Nephron (organoid): ENCODE data around the gene RBMS1.

Experiments
- H3K27ac Mint-ChIP-seq, 3 experiments: 2 replicates each; pipeline ENCODE4 v1.8.0; 2020; ENCODE audit warnings: mixed read lengths in 3 of 3, mild to moderate bottlenecking in 2 of 3, moderate library complexity in 1 of 3
- H3K27me3 Mint-ChIP-seq: 2 replicates; pipeline ENCODE4 v1.8.0; 2021; ENCODE audit warnings: low read depth, mild to moderate bottlenecking, moderate library complexity, mixed read lengths
- H3K36me3 Mint-ChIP-seq: 2 replicates; pipeline ENCODE4 v1.8.0; 2020; ENCODE audit warnings: low read depth, mixed read lengths
- H3K4me1 Mint-ChIP-seq: 2 replicates; pipeline ENCODE4 v1.8.0; 2020; ENCODE audit warnings: mixed read lengths
- H3K4me3 Mint-ChIP-seq, 3 experiments: 2 replicates each; pipeline ENCODE4 v1.8.0; 2020; ENCODE audit warnings: mild to moderate bottlenecking in 3 of 3, mixed read lengths in 3 of 3, moderate library complexity in 2 of 3
- H3K9me3 Mint-ChIP-seq: 2 replicates; pipeline ENCODE4 v1.8.0; 2020; ENCODE audit warnings: mixed read lengths
- TF ChIP-seq, protein P1 (sequence below), 3 experiments: fragments of 200-600 bp; sonication (generic); IDR thresholded peaks; one replicate each; pipeline ENCODE4 v1.5.0; 2021; ENCODE audit warnings: antibody characterized with exemption in 3 of 3; ENCODE audit not compliant: unreplicated experiment in 3 of 3

RBMS1 gene

DNA sequence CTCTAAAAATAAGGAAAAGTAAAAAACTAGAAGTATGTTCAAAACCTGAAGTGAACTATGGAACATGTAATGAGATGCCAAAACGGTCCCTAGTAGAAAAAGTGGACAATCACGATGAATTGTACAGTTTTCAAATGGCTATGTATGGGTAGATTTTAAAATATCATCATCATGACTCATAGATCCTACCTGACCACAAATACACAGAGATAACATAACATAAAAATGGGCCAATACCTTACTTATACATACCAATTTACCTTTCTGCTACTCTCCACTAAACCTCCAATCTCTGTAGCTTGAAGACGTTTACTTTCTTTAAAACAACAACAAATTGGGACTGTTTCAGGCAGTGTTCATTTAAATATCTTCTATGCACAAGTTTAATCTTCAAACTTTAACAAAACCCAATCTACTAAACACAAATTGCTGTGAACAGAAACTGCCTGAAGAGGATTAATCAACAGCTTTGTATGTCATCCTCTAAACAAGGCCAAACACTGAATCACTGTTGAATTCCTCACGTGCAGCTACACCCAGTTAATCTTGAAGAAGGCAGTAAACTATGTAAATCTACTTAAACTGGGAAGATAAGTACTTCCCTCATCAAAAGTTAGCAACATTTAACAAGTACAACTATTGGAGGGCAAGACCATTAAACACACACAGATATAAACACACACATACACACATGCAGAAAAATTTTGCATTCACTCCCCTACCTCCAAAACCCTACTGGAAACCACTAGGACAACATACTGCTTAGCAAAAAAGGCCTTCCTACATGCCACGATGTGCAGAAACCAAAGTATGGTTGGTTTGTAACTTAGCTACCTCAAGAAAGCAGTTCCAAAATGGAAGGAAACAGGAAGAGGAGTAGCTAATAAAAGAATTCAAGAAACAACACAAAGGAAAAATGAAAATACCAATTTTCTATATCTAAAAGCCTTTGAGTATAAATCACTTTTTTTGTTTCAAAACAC lies 90.3 kb downstream of the RBMS1 start:
- Mint-ChIP-seq H3K9me3 (no peaks in the 10 kb centered on the region), H3K4me3 (peak overlapping the region in 2 of 3 experiments; percentile 14 to 17), H3K36me3 (no peaks in the 10 kb centered on the region), H3K27ac (peak overlapping the region; percentile 39 to 63 (median 55)), H3K4me1 (peaks cover 61% of the 10 kb centered on the region), H3K27me3 (no peaks in the 10 kb centered on the region)
- TF ChIP-seq, protein P1, sequence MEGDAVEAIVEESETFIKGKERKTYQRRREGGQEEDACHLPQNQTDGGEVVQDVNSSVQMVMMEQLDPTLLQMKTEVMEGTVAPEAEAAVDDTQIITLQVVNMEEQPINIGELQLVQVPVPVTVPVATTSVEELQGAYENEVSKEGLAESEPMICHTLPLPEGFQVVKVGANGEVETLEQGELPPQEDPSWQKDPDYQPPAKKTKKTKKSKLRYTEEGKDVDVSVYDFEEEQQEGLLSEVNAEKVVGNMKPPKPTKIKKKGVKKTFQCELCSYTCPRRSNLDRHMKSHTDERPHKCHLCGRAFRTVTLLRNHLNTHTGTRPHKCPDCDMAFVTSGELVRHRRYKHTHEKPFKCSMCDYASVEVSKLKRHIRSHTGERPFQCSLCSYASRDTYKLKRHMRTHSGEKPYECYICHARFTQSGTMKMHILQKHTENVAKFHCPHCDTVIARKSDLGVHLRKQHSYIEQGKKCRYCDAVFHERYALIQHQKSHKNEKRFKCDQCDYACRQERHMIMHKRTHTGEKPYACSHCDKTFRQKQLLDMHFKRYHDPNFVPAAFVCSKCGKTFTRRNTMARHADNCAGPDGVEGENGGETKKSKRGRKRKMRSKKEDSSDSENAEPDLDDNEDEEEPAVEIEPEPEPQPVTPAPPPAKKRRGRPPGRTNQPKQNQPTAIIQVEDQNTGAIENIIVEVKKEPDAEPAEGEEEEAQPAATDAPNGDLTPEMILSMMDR (IDR thresholded peaks at IDR 0.05; ENCODE audit: unreplicated experiment in 3 of 3): no peak

DNA sequence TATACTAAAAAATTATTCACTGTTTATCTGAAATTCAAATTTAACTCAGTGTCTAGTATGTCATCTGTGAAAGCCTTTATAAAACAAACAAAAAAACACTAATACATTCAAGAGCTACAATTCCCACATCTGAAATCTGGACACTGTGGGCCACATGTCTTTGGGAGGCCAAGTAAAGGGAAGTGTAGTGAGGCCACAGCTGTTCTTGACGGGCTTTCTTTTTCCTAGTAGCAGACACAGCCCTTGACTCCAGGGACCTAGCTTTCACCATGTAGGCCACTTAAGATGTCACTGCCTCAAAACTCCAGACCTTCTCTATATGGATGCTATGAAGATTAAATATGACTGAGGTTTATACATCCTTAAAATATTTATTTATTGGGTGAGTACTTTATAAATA lies 91.1 kb downstream of the RBMS1 start:
- TF ChIP-seq, protein P1 (IDR thresholded peaks at IDR 0.05; ENCODE audit: unreplicated experiment in 3 of 3): no peak
- H3K36me3 Mint-ChIP-seq: no peaks in the 10 kb centered on the region
- H3K27ac Mint-ChIP-seq: no peak overlapping the region
- peaks cover 58% of the 10 kb centered on the region for H3K4me1 Mint-ChIP-seq
- no peaks in the 10 kb centered on the region for H3K27me3 Mint-ChIP-seq
- no peaks in the 10 kb centered on the region for H3K9me3 Mint-ChIP-seq
- H3K4me3 Mint-ChIP-seq: no peak overlapping the region

DNA sequence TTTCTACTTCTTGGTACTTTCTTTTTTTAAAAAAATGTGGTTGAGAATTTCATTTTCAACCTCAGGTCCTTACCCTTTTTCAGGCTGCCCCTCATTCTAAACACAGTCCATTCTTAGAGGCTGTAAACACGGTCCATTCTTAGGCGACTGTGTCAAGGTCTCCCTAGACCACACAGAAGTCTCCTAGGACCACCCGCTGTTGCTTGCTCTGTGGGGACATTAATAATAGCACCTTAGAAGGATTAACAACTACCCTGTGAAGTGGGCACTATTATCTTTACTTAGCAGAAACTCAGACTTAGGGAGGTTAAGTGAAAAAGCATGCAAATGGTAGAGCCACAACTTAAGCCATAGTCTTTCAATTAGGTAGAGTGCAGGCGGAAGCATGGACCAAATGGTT lies 91.7 kb downstream of the RBMS1 start:
- TF ChIP-seq, protein P1 (IDR thresholded peaks at IDR 0.05; ENCODE audit: unreplicated experiment in 3 of 3): no peak
- Mint-ChIP-seq H3K27me3 (no peaks in the 10 kb centered on the region), H3K9me3 (no peaks in the 10 kb centered on the region), H3K27ac (peak overlapping the region in 2 of 3 experiments; percentile 2), H3K4me1 (peaks cover 57% of the 10 kb centered on the region), H3K4me3 (no peak overlapping the region), H3K36me3 (no peaks in the 10 kb centered on the region)

DNA sequence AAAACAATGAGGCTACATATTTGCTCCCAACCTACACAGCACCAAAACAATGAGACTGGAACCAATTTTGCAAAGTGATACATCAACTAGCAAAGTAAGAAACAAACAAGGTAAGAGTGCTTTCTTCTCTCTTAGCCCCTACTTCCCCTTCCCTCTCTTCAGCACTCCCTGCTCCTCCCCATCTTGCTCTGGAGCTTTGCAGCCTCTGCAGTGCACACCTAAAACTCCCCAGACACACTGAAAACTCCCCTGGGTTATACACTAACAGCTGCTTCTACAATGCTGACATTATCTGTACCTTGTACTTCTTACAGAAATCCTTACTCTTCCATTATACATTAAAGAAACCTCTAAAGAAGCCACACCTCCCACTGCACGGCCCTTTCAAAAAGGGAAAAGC lies 93.7 kb downstream of the RBMS1 start:
- Mint-ChIP-seq H3K9me3 (no peaks in the 10 kb centered on the region), H3K27me3 (no peaks in the 10 kb centered on the region), H3K36me3 (no peaks in the 10 kb centered on the region), H3K27ac (no peak overlapping the region), H3K4me1 (peaks cover 37% of the 10 kb centered on the region), H3K4me3 (peak overlapping the region in 1 of 3 experiments; percentile 24)
- TF ChIP-seq, protein P1 (IDR thresholded peaks at IDR 0.05; ENCODE audit: unreplicated experiment in 3 of 3): no peak

DNA sequence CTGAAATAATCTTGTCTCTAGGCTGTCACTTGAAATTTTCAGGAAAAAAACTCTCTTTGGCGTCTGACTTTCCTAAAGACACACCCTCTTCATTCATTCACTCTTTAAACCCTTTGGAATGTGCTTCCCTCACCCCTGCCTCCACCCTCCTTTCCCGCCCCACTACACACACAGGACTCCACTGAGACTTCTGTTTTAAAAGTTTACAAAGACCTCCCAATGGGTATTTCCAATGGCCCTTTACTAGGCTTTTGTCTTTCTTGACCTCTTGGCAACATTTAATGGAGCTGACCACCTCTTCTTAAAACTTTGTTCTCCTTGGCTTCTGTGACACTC lies 96.1 kb downstream of the RBMS1 start:
- Mint-ChIP-seq H3K9me3 (no peaks in the 10 kb centered on the region), H3K36me3 (peaks cover 1% of the 10 kb centered on the region), H3K4me3 (no peak overlapping the region), H3K4me1 (peaks cover 27% of the 10 kb centered on the region), H3K27me3 (no peaks in the 10 kb centered on the region), H3K27ac (no peak overlapping the region)
- TF ChIP-seq, protein P1 (IDR thresholded peaks at IDR 0.05; ENCODE audit: unreplicated experiment in 3 of 3): no peak

DNA sequence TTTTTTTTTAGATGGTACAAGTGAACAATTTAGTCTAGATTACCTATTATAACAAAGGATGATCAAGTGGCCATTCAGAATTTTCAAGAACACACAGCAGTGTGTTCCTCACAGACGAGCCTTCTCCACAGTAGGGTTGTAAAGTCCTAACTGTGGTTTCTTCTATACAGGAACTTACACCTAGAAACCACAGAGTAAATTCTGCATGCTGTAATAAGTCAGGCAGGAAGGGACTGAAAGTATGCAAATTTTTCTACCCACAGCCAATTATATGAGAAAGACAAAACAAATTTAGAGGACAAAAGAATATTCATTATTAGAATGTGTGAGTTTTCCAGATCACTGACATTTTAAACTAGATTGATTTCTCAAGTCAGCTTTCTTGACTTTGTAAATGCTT lies 99.5 kb downstream of the RBMS1 start:
- no peaks in the 10 kb centered on the region for H3K27me3 Mint-ChIP-seq
- H3K4me1 Mint-ChIP-seq: peaks cover 31% of the 10 kb centered on the region
- no peak overlapping the region for H3K4me3 Mint-ChIP-seq
- H3K36me3 Mint-ChIP-seq: peaks cover 13% of the 10 kb centered on the region
- TF ChIP-seq, protein P1 (IDR thresholded peaks at IDR 0.05; ENCODE audit: unreplicated experiment in 3 of 3): no peak
- no peaks in the 10 kb centered on the region for H3K9me3 Mint-ChIP-seq
- H3K27ac Mint-ChIP-seq: peak overlapping the region; percentile 43 to 61 (median 60)
